ENCODE results near the gene TMED3. TPM values are rescaled to one million over a fixed set of nuclear protein-coding genes. Genes with fewer than 3 reads are reported as not detected.
"Not testable (repeated sequence)": the region's sequence is repeated elsewhere in the genome, so short reads cannot be mapped to it uniquely, and the experiment has no call there.

The TMED3 gene
- total RNA-seq, 1 donor from 2014 or later: 132 TPM

DNA sequence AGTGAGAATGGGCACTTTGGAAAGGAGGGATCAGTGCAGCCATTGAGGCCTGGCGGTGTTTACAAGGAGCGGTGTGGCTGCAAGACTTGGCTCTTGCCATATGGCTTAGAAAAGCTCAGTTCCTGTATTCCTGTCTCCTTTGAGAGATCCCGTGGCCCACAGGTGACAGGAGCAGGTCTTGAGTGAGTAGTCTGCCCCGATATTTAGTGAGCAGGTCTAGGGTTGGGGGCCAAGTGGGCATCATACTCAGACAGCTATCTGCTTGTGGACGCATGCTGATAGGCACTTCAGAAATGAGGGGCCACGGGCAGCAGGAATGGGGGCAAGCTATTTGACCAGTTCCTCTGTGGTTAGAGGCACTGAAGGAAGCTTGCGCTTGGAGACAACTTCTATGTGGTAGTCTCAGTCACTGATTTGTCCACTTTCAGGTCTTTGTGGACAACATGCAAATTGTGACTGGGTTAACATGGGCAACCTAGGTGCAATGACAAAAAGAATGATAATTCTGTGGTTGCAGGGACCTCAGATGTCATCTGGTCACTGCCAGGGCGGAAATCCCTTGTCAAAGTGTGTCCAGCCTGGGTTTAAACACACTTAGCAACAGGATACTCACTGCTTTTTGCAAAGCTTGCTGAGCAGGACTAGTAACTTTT lies 1.1 kb downstream of the TMED3 start:
- TF ChIP-seq, protein P1, sequence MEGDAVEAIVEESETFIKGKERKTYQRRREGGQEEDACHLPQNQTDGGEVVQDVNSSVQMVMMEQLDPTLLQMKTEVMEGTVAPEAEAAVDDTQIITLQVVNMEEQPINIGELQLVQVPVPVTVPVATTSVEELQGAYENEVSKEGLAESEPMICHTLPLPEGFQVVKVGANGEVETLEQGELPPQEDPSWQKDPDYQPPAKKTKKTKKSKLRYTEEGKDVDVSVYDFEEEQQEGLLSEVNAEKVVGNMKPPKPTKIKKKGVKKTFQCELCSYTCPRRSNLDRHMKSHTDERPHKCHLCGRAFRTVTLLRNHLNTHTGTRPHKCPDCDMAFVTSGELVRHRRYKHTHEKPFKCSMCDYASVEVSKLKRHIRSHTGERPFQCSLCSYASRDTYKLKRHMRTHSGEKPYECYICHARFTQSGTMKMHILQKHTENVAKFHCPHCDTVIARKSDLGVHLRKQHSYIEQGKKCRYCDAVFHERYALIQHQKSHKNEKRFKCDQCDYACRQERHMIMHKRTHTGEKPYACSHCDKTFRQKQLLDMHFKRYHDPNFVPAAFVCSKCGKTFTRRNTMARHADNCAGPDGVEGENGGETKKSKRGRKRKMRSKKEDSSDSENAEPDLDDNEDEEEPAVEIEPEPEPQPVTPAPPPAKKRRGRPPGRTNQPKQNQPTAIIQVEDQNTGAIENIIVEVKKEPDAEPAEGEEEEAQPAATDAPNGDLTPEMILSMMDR (IDR thresholded peaks at IDR 0.05; ENCODE audit: insufficient read depth, low read length, poor library complexity, severe bottlenecking): no peak
- Histone ChIP-seq H3K27me3 (ENCODE audit: control insufficient read depth, insufficient read depth, low read length) (peaks cover 9% of the 10 kb centered on the region), H3K4me3 (ENCODE audit: low read depth, low read length) (peak overlapping the region; percentile 74), H3K36me3 (ENCODE audit: control insufficient read depth, insufficient read depth, low read length) (no peaks in the 10 kb centered on the region)
- DNase-seq (ENCODE audit: low read depth): no peak

DNA sequence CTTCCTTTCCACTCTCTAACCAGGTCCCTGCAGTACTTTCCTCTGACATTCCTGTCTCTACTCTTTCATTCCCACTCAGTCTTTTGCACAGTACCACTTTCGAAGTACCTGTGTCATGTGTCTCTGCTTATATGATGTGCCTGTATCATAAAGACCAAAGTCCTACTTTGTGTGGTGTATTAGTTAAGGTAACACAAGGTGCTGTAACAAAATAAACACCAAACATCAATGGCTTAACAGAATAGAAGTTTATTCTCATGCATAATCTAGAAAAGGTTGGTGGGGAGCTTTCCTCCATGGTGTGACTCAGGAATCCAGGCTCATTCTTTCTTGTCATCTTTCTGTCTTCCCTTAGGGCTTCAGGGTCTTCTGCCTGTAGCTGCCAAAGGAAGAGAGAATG lies 3.3 kb downstream of the TMED3 start:
- TF ChIP-seq, protein P1 (IDR thresholded peaks at IDR 0.05; ENCODE audit: insufficient read depth, low read length, poor library complexity, severe bottlenecking): no peak
- no peak for DNase-seq (ENCODE audit: low read depth)
- Histone ChIP-seq H3K36me3 (ENCODE audit: control insufficient read depth, insufficient read depth, low read length) (peaks cover 3% of the 10 kb centered on the region), H3K27me3 (ENCODE audit: control insufficient read depth, insufficient read depth, low read length) (peaks cover 7% of the 10 kb centered on the region), H3K4me3 (ENCODE audit: low read depth, low read length) (no peak overlapping the region)

DNA sequence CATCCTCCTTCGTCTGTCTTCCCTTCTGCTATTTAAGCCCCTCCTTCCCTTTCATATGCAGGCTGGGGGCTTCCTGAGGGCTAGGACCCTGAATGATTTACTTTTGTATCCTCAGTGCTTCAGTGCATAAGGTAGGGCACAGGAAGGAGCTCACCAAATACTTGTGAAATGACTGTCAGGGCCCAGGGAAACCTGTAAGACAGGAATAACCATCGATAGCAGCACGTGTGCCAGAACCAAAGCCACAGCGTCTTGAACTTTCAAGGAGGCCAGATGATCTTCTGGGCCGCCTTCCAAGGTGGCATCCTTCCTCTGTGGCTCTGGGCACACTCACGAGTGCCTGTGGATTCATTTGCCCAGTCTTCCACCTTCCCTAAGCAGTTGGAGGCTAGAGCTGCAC lies 3.9 kb downstream of the TMED3 start:
- Histone ChIP-seq H3K4me3 (ENCODE audit: low read depth, low read length) (no peak overlapping the region), H3K36me3 (ENCODE audit: control insufficient read depth, insufficient read depth, low read length) (peaks cover 3% of the 10 kb centered on the region), H3K27me3 (ENCODE audit: control insufficient read depth, insufficient read depth, low read length) (peaks cover 4% of the 10 kb centered on the region)
- no peak for DNase-seq (ENCODE audit: low read depth)
- TF ChIP-seq, protein P1 (IDR thresholded peaks at IDR 0.05; ENCODE audit: insufficient read depth, low read length, poor library complexity, severe bottlenecking): no peak

DNA sequence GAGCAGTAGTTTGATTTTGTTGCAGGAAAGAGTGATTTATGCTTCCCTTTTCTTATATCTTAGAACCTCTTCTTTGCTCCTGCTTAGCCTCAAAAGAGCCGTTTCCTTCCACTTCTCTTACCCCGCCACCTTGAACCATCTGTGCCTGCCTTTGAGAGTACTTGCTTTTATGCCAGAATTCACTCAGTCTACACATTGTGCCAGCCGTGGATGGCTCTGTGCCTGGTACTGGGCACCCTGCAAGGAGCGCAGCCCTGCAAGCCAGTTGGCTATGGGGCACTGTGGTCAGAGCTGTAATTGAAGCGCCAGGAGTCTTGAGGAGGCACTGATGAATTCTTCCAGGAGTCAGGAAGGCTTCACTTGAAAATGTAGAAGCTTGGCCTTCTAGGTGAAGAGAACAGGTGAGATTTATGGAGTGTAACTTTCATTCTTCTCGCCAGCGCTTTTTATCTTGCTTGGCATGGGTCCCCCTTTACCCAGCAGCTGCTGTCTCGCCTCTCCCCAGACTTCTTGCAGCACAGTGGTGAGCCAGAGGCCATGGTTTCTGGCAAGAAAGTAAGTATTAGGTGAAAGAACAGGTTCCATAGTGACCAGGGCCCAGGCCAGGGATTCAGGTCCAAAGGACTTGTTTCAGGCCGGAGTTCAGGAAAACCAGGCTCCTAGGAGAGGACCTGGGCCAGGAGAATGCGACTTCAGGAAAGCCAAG lies 4.9 kb downstream of the TMED3 start:
- H3K4me3 ChIP-seq (ENCODE audit: low read depth, low read length): no peak overlapping the region
- H3K27me3 ChIP-seq (ENCODE audit: control insufficient read depth, insufficient read depth, low read length): no peaks in the 10 kb centered on the region
- no peak for DNase-seq (ENCODE audit: low read depth)
- TF ChIP-seq, protein P1 (IDR thresholded peaks at IDR 0.05; ENCODE audit: insufficient read depth, low read length, poor library complexity, severe bottlenecking): no peak
- peaks cover 3% of the 10 kb centered on the region for H3K36me3 ChIP-seq (ENCODE audit: control insufficient read depth, insufficient read depth, low read length)

DNA sequence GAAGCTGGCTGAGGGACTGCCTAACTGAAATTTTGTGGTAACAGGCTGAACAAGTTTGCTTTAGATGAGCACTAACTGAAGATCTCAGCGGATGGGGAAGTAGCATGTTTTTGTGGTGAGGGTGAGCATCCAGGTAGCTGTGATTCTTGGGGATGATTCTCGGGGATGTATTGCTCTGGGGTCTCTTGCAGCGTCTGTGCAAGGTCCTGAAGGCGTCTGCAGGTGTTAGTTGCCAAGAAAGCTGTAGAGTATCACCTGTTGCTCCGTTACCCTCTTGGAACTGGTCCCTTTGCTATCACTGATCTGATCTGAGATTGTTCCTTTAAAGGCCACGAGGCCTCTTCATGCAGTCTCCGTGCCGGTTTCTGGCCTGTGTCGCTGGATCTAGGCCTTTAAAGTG lies 6.0 kb downstream of the TMED3 start:
- no peak overlapping the region for H3K4me3 ChIP-seq (ENCODE audit: low read depth, low read length)
- H3K36me3 ChIP-seq (ENCODE audit: control insufficient read depth, insufficient read depth, low read length): peaks cover 3% of the 10 kb centered on the region

DNA sequence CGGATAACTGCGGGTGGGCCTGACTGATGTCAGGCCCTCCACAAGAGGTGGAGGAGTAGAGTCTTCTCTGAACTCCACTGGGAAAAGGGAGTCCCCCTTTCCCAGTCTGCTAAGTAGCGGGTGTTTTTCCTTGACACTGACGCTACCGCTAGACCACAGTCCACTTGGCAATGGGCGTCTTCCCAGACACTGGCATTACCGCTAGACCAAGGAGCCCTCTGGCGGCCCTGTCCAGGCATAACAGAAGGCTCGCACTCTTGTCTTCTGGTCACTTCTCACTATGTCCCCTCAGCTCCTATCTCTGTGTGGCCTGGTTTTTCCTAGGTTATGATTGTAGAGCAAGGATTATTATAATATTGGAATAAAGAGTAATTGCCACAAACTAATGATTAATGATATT lies 9.1 kb downstream of the TMED3 start:
- DNase-seq (ENCODE audit: low read depth); H3K27me3 ChIP-seq (ENCODE audit: control insufficient read depth, insufficient read depth, low read length); H3K36me3 ChIP-seq (ENCODE audit: control insufficient read depth, insufficient read depth, low read length); H3K4me3 ChIP-seq (ENCODE audit: low read depth, low read length): not testable (repeated sequence)

More for the DNA sequence above, 6.0 kb downstream of the TMED3 start:
- DNase-seq (ENCODE audit: low read depth): no peak
- TF ChIP-seq, protein P1 (IDR thresholded peaks at IDR 0.05; ENCODE audit: insufficient read depth, low read length, poor library complexity, severe bottlenecking): no peak
- H3K27me3 ChIP-seq (ENCODE audit: control insufficient read depth, insufficient read depth, low read length): no peaks in the 10 kb centered on the region
